Loucy (cell line): ENCODE data around the gene SAC3D1.

Source experiments
- CTCF ChIP-seq: fragments of 200-600 bp; sonication (generic); conservative IDR thresholded peaks from 2 replicates; pipeline ENCODE4 v1.5.1; 2014; ENCODE audit warnings: mild to moderate bottlenecking, antibody characterized with exemption, low read length
- EZH2phosphoT487 ChIP-seq: fragments of 200-600 bp; IDR thresholded peaks from 2 replicates; pipeline ENCODE4 v1.6.1; 2018; ENCODE audit warnings: antibody characterized with exemption, mild to moderate bottlenecking, moderate library complexity, borderline replicate concordance

- TF ChIP-seq CTCF: no peak
- TF ChIP-seq EZH2phosphoT487: no peak
These were observed 4.1 kb upstream of the SAC3D1 start for GRCh38 chr11:65036931-65037330.
